Astrocyte (in vitro differentiated cells and primary cell): ENCODE results near the gene MROH2A.

ENCODE experiments used
- EZH2 ChIP-seq: IDR thresholded peaks from 2 replicates; pipeline ENCODE4 v1.6.1; 2012; ENCODE audit warnings: mild to moderate bottlenecking, low read length, inconsistent platforms; ENCODE audit not compliant: insufficient read depth
- TF ChIP-seq, protein P1 (sequence below): IDR thresholded peaks from 2 replicates; pipeline ENCODE4 v1.5.1; 2011; ENCODE audit warnings: low read depth, mild to moderate bottlenecking, inconsistent platforms, low read length, moderate library complexity; ENCODE audit not compliant: insufficient read depth

DNA sequence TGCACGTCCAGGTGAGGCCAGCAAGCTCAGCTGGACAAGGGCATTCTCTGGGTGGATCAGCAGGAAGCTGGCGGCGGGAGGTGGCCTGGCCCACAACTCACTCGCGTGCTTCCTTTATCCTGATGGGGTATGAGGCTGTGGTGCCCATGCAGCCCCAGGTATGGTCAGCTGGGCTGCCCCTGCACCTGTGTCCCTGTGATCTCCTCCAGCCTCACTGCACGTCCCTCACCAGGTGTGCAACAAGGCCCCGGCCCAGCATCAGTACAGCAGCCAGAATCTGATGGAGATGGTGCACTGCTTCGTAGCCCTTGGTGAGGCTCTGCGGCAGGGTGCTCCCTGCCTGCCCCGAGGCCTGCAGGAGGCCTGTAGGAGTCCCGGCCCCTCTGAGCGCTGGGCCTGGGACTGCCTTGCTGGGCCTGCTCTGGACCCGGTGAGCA is 17.6 kb downstream of the MROH2A start:
- no peak for TF ChIP-seq EZH2
- TF ChIP-seq, protein P1, sequence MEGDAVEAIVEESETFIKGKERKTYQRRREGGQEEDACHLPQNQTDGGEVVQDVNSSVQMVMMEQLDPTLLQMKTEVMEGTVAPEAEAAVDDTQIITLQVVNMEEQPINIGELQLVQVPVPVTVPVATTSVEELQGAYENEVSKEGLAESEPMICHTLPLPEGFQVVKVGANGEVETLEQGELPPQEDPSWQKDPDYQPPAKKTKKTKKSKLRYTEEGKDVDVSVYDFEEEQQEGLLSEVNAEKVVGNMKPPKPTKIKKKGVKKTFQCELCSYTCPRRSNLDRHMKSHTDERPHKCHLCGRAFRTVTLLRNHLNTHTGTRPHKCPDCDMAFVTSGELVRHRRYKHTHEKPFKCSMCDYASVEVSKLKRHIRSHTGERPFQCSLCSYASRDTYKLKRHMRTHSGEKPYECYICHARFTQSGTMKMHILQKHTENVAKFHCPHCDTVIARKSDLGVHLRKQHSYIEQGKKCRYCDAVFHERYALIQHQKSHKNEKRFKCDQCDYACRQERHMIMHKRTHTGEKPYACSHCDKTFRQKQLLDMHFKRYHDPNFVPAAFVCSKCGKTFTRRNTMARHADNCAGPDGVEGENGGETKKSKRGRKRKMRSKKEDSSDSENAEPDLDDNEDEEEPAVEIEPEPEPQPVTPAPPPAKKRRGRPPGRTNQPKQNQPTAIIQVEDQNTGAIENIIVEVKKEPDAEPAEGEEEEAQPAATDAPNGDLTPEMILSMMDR = no peak
